Measurements from ENCODE around the gene TEC.
"Not testable (repeated sequence)": the region's sequence is repeated elsewhere in the genome, so short reads cannot be mapped to it uniquely, and the experiment has no call there.

TEC gene

GRCh38 chr4:48195853-48196252, 73.8 kb downstream of the TEC start:
- no peak for DNase-seq (ENCODE audit: low spot score)

GRCh38 chr4:48195374-48195773, 74.3 kb downstream of the TEC start:
- no peak for DNase-seq (ENCODE audit: low spot score)

- no peak for DNase-seq (ENCODE audit: low spot score)
These were observed 74.7 kb downstream of the TEC start for GRCh38 chr4:48194971-48195370.

GRCh38 chr4:48193921-48194468, 75.6 kb downstream of the TEC start:
- DNase-seq (ENCODE audit: low spot score): no peak

GRCh38 chr4:48193096-48193836, 76.4 kb downstream of the TEC start:
- DNase-seq (ENCODE audit: low spot score): no peak

GRCh38 chr4:48191758-48192157, 77.9 kb downstream of the TEC start:
- no peak for DNase-seq (ENCODE audit: low spot score)

- DNase-seq (ENCODE audit: low spot score): no peak
These were observed 78.8 kb downstream of the TEC start for GRCh38 chr4:48190839-48191238.

GRCh38 chr4:48189731-48190130, 79.9 kb downstream of the TEC start:
- DNase-seq (ENCODE audit: low spot score): no peak

GRCh38 chr4:48188390-48188789, 81.2 kb downstream of the TEC start:
- DNase-seq (ENCODE audit: low spot score): no peak

GRCh38 chr4:48187813-48188212, 81.8 kb downstream of the TEC start:
- DNase-seq (ENCODE audit: low spot score): no peak

- not testable (repeated sequence) for DNase-seq (ENCODE audit: low spot score)
These were observed 82.6 kb downstream of the TEC start for GRCh38 chr4:48187066-48187465.

GRCh38 chr4:48186394-48186793, 83.2 kb downstream of the TEC start:
- not testable (repeated sequence) for DNase-seq (ENCODE audit: low spot score)

GRCh38 chr4:48184882-48185281, 84.8 kb downstream of the TEC start:
- DNase-seq (ENCODE audit: low spot score): no peak

GRCh38 chr4:48180234-48180633, 89.4 kb downstream of the TEC start:
- DNase-seq (ENCODE audit: low spot score): no peak

GRCh38 chr4:48178931-48179330, 90.7 kb downstream of the TEC start:
- DNase-seq (ENCODE audit: low spot score): no peak

- no peak for DNase-seq (ENCODE audit: low spot score)
These were observed 93.8 kb downstream of the TEC start for GRCh38 chr4:48175806-48176205.

GRCh38 chr4:48175328-48175727, 94.3 kb downstream of the TEC start:
- DNase-seq (ENCODE audit: low spot score): no peak

GRCh38 chr4:48173056-48173991, 96.3 kb downstream of the TEC start:
- DNase-seq (ENCODE audit: low spot score): no peak

- DNase-seq (ENCODE audit: low spot score): no peak
These were observed 97.0 kb downstream of the TEC start for GRCh38 chr4:48172651-48173050.

GRCh38 chr4:48169636-48170035, 100.0 kb downstream of the TEC start:
- no peak for DNase-seq (ENCODE audit: low spot score)

GRCh38 chr4:48167538-48168263, 101.9 kb downstream of the TEC start:
- DNase-seq (ENCODE audit: low spot score): no peak

GRCh38 chr4:48164561-48164960, 105.1 kb downstream of the TEC start:
- DNase-seq (ENCODE audit: low spot score): not testable (repeated sequence)
